Activated CD4-positive, alpha-beta T cell treated with anti-CD3 and anti-CD28 coated beads, Interleukin-2, amount 50 U/mL, for 4 hours (primary cell): Measurements from ENCODE around the gene ZNF99.
"Not testable (repeated sequence)": the region's sequence is repeated elsewhere in the genome, so short reads cannot be mapped to it uniquely, and the experiment has no call there.

Experiments used
- DNase-seq, 2 experiments: peaks; one replicate each; pipeline ENCODE4 v3.0.0-alpha.2; 2020

ZNF99 gene

GRCh38 chr19:22783651-22784410, at the start of gene ZNF99:
ZNF99 (minus strand) TSS chr19:22784151; CDS start chr19:22784016, 135 bp downstream.
- no peak for DNase-seq

- DNase-seq, result no peak
Measured at GRCh38 chr19:22832031-22832762, 48.2 kb upstream of the ZNF99 start, which contains the start of gene ZNF723. ZNF723 (plus strand) TSS chr19:22832291; CDS start chr19:22832380, 89 bp downstream.

GRCh38 chr19:22831211-22831610, 47.3 kb upstream of the ZNF99 start:
- DNase-seq, result no peak

GRCh38 chr19:22814124-22814523, 30.2 kb upstream of the ZNF99 start:
- no peak for DNase-seq

- no peak for DNase-seq
Measured at GRCh38 chr19:22807061-22807835, 23.3 kb upstream of the ZNF99 start.

GRCh38 chr19:22806418-22806817, 22.5 kb upstream of the ZNF99 start:
- DNase-seq, result no peak

GRCh38 chr19:22797040-22797439, 13.1 kb upstream of the ZNF99 start:
- no peak for DNase-seq

- DNase-seq, result not testable (repeated sequence)
Measured at GRCh38 chr19:22792863-22793262, 8.9 kb upstream of the ZNF99 start.

- DNase-seq, result no peak
Measured at GRCh38 chr19:22735911-22736645, 47.9 kb downstream of the ZNF99 start.

GRCh38 chr19:22733691-22734090, 50.3 kb downstream of the ZNF99 start:
- DNase-seq, result no peak

GRCh38 chr19:22728214-22728613, 55.7 kb downstream of the ZNF99 start:
- DNase-seq, result not testable (repeated sequence)

GRCh38 chr19:22721533-22721932, 62.4 kb downstream of the ZNF99 start:
- not testable (repeated sequence) for DNase-seq

GRCh38 chr19:22708983-22709382, 75.0 kb downstream of the ZNF99 start:
- no peak for DNase-seq

GRCh38 chr19:22703096-22703495, 80.9 kb downstream of the ZNF99 start:
- not testable (repeated sequence) for DNase-seq

- DNase-seq, result not testable (repeated sequence)
Measured at GRCh38 chr19:22702661-22703060, 81.3 kb downstream of the ZNF99 start.
